ENCODE results near the gene PDIA5. TPM values are rescaled to one million over a fixed set of nuclear protein-coding genes. Genes with fewer than 3 reads are reported as not detected.

The PDIA5 gene
- total RNA-seq, 2 experiments from 2014 or later, result 17.8 to 23.2 TPM

DNA sequence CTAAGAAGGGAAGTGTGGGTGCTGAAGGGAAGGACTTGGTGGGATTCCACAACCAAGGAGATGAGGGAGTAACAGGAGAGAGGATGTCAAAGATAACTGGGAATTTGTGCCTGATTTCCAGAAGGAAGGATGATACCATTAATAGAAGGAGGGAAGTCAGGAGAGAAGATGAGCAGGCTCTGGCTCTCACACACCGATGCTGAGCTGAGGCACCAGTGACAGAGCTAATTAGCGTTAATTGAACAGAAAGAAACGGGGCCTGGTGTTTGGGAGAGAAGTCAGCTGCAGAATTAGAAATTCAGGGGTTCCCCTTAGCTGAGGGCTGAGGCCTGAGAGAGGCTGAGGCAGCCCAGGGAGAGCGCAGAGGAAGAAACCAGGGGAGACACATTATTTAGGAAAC lies 11.9 kb upstream of the PDIA5 start:
- Mint-ChIP-seq H3K27me3 (no peaks in the 10 kb centered on the region), H3K4me1 (no peaks in the 10 kb centered on the region), H3K27ac (no peak overlapping the region), H3K9me3 (no peaks in the 10 kb centered on the region), H3K4me3 (no peak overlapping the region), H3K36me3 (no peaks in the 10 kb centered on the region)
- no peak for DNase-seq

DNA sequence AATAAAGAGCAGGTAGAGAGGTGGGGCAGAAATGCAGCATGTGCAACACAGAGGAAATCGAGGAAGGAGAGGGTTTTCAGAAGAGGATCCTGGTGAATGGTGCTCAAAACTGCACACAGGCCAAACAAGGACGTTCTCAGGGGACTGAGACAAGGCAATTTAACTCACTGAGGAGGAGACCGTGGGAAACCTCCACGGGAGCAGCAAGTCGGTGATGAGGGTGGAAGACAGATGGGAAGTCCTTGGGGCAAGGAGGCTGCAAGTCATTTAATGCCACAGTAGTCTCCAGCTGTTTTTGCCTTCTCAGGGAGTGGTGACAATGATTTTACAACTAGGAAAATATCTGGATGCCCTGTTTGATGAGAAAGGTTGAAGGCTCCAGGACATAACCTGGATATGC lies 11.5 kb upstream of the PDIA5 start:
- no peaks in the 10 kb centered on the region for H3K4me1 Mint-ChIP-seq
- no peak for DNase-seq

DNA sequence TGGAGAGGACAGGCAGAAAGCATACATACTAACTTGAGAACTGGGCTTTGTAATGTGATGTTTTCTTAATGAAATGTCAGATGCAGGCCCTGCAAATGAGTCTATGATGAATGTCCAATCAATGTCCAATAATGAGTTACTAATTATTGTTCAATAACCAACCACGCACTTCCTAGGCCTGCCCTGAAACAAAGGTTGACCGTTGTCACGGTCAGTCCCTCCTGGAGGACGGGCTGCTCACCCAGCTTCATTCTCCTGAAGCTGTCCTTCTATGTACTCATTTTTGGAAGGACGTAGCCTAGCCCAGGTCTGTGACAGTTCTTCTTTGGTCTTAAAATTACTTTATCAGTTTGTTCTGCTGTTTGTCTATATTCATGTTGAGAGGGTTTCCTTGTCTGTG lies 8.3 kb upstream of the PDIA5 start:
- no peak for DNase-seq
- no peak overlapping the region for H3K27ac Mint-ChIP-seq
- no peaks in the 10 kb centered on the region for H3K36me3 Mint-ChIP-seq
- H3K4me3 Mint-ChIP-seq, result no peak overlapping the region
- H3K9me3 Mint-ChIP-seq, result no peaks in the 10 kb centered on the region
- no peaks in the 10 kb centered on the region for H3K4me1 Mint-ChIP-seq
- H3K27me3 Mint-ChIP-seq, result no peaks in the 10 kb centered on the region

More for the DNA sequence above, 11.5 kb upstream of the PDIA5 start:
- Mint-ChIP-seq H3K9me3 (no peaks in the 10 kb centered on the region), H3K27ac (no peak overlapping the region), H3K36me3 (no peaks in the 10 kb centered on the region), H3K27me3 (no peaks in the 10 kb centered on the region), H3K4me3 (no peak overlapping the region)

DNA sequence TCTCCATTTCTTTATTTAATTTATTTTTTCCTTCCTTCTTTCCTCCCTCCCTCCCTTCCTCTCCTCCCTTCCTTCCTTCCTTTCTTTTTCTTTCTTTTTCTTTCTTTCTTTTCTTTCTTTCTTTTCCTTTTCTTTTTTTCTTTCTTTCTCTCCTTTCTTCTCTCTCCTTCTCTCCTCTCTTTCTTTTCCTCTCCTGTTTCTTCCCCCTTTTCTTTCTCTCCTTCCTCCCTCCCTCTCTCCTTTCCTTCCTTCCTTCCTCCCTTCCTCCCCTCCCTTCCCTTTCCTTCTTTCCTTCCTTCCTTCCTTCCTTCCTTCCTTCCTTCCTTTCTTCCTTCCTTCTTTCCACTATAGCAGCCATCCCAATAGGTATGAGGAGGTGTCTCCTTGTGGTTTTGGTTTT lies 6.8 kb upstream of the PDIA5 start:
- H3K36me3 Mint-ChIP-seq, result no peaks in the 10 kb centered on the region
- no peak overlapping the region for H3K4me3 Mint-ChIP-seq
- H3K9me3 Mint-ChIP-seq, result no peaks in the 10 kb centered on the region
- no peak overlapping the region for H3K27ac Mint-ChIP-seq
- H3K4me1 Mint-ChIP-seq, result peaks cover 7% of the 10 kb centered on the region
- DNase-seq, result no peak
- peaks cover 7% of the 10 kb centered on the region for H3K27me3 Mint-ChIP-seq

GRCh38 chr3:123061856-123062255 lies 5.0 kb upstream of the PDIA5 start:
- Mint-ChIP-seq H3K27me3 (peaks cover 7% of the 10 kb centered on the region), H3K4me3 (no peak overlapping the region), H3K4me1 (peaks cover 13% of the 10 kb centered on the region), H3K9me3 (no peaks in the 10 kb centered on the region), H3K27ac (no peak overlapping the region), H3K36me3 (peaks cover 2% of the 10 kb centered on the region)
- DNase-seq, result no peak

DNA sequence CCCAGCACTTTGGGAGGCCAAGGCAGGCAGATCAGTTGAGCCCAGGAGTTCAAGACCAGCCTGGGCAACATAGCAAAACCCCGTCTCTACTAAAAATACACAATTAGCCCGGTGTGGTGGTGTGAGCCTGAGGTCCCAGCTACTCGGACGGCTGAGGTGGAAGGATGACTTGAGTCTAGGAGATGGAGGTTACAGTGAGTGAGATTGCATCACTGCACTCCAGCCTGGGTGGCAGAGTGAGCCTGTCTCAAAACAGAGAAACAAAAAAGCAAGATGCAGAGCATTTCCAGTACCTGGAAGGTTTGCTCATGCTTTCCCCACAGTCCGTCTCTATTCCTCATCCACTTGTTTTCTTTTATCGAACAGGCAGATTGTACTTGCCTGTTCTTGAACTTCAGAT lies 3.8 kb upstream of the PDIA5 start:
- H3K36me3 Mint-ChIP-seq, result peaks cover 5% of the 10 kb centered on the region
- no peak overlapping the region for H3K27ac Mint-ChIP-seq
- peaks cover 17% of the 10 kb centered on the region for H3K4me1 Mint-ChIP-seq
- no peaks in the 10 kb centered on the region for H3K9me3 Mint-ChIP-seq
- no peak overlapping the region for H3K4me3 Mint-ChIP-seq
- no peak for DNase-seq
- H3K27me3 Mint-ChIP-seq, result peaks cover 7% of the 10 kb centered on the region

DNA sequence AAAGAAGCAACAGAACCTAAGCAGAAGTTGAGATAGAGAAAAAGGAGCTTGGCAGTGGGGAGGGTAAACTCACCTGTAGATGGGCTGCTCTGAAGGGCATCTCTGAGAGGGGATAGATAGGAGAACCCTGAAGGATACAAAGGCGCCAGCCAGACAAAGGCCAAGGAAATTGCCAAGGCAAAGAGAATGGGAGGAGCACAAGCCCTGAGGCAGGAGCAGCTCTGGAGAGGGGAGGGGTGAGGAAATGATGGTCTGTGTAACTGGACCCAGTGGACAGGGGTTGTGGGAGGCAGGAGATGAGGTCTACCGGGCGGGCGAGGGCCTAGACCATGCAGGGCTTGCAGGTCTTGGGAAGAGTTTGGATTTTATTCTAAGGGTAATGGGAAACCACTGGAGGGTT lies 2.3 kb upstream of the PDIA5 start:
- peaks cover 29% of the 10 kb centered on the region for H3K4me1 Mint-ChIP-seq
- H3K9me3 Mint-ChIP-seq, result no peaks in the 10 kb centered on the region
- DNase-seq, result no peak
- H3K36me3 Mint-ChIP-seq, result peaks cover 5% of the 10 kb centered on the region
- H3K4me3 Mint-ChIP-seq, result no peak overlapping the region
- peaks cover 7% of the 10 kb centered on the region for H3K27me3 Mint-ChIP-seq
- no peak overlapping the region for H3K27ac Mint-ChIP-seq

DNA sequence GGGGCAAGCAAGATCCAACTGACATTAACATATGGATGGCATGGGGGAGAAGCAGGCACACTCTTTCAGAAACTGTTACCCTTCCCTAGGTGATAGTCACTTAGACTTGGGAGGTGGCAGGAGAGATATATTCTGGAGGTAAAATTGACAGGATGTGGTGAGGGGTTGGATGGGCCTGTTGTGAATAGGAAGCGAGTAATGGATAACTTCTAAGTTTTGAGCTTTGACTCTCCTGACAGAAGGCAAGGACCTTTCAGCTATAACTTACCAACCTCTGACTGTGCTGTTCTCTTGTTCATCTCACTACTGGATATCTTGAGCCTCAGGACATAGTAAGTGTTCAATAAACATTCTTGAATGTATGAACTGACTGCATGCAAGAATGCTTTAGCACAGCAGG lies 1.9 kb upstream of the PDIA5 start:
- no peak for DNase-seq
- peaks cover 29% of the 10 kb centered on the region for H3K4me1 Mint-ChIP-seq
- H3K27ac Mint-ChIP-seq, result no peak overlapping the region
- H3K36me3 Mint-ChIP-seq, result peaks cover 5% of the 10 kb centered on the region
- no peaks in the 10 kb centered on the region for H3K9me3 Mint-ChIP-seq
- no peak overlapping the region for H3K4me3 Mint-ChIP-seq
- peaks cover 7% of the 10 kb centered on the region for H3K27me3 Mint-ChIP-seq

GRCh38 chr3:123066599-123066895 lies 278 bp upstream of the PDIA5 start:
- no peak for DNase-seq
- Mint-ChIP-seq H3K4me3 (peak overlapping the region; percentile 86), H3K9me3 (no peaks in the 10 kb centered on the region), H3K27me3 (peaks cover 7% of the 10 kb centered on the region), H3K36me3 (peaks cover 5% of the 10 kb centered on the region), H3K4me1 (peaks cover 30% of the 10 kb centered on the region), H3K27ac (peak overlapping the region; percentile 54)

GRCh38 chr3:123067689-123068600 lies 1.1 kb downstream of the PDIA5 start:
- H3K27ac Mint-ChIP-seq, result peak overlapping the region; percentile 72

DNA sequence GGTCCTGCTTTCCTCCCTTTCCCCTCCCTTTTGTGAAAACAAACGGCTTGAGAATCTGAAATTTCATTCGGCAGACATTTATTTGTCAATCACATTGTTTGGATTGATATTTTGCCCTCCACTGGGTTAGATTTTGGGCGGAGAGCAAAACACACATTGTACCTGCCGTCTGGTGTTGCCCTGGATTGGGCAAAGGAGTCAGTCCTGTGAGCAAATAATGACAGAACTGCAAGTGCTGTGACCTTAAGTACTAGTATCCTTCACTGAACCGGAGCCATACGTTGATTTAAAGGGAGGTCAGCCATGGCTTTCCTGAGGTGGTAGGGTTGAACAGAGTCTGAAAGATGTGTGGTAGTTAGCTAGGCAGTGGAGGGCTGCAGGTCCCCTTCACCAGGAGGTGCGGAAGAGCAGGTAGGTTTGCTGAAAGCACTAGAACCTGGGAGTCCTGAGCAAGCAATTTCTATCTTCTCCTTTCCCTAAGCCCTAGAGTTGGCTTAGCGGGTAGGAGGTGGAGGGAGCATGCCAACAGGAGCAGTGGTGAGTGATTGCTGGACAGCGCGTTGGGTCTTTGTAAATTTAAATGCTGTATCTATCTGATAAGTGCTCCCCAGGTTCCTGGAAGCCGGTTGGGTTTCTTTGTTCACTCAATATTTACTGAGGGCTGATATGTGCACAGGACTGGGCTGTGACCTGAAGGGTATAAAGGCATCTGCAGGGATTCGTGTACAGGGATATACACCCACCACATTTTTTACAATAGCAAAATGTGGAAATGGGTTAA lies 2.0 kb downstream of the PDIA5 start:
- peaks cover 7% of the 10 kb centered on the region for H3K27me3 Mint-ChIP-seq
- H3K4me3 Mint-ChIP-seq, result peak overlapping the region; percentile 86
- H3K27ac Mint-ChIP-seq, result no peak overlapping the region
- peaks cover 39% of the 10 kb centered on the region for H3K4me1 Mint-ChIP-seq
- no peaks in the 10 kb centered on the region for H3K9me3 Mint-ChIP-seq
- peaks cover 5% of the 10 kb centered on the region for H3K36me3 Mint-ChIP-seq
- DNase-seq, result no peak

More at GRCh38 chr3:123067689-123068600, 1.1 kb downstream of the PDIA5 start:
- Mint-ChIP-seq H3K4me3 (peak overlapping the region; percentile 86), H3K4me1 (peaks cover 39% of the 10 kb centered on the region), H3K9me3 (no peaks in the 10 kb centered on the region), H3K36me3 (peaks cover 5% of the 10 kb centered on the region), H3K27me3 (peaks cover 7% of the 10 kb centered on the region)
- DNase-seq, result peak; percentile 43

GRCh38 chr3:123070510-123070909 lies 3.7 kb downstream of the PDIA5 start:
- H3K4me3 Mint-ChIP-seq, result no peak overlapping the region
- peaks cover 7% of the 10 kb centered on the region for H3K36me3 Mint-ChIP-seq
- no peak for DNase-seq
- H3K27me3 Mint-ChIP-seq, result no peaks in the 10 kb centered on the region
- H3K4me1 Mint-ChIP-seq, result peaks cover 36% of the 10 kb centered on the region
- no peak overlapping the region for H3K27ac Mint-ChIP-seq
- H3K9me3 Mint-ChIP-seq, result no peaks in the 10 kb centered on the region

GRCh38 chr3:123071146-123071545 lies 4.3 kb downstream of the PDIA5 start:
- H3K4me3 Mint-ChIP-seq, result no peak overlapping the region
- no peak overlapping the region for H3K27ac Mint-ChIP-seq
- no peaks in the 10 kb centered on the region for H3K9me3 Mint-ChIP-seq
- H3K4me1 Mint-ChIP-seq, result peaks cover 38% of the 10 kb centered on the region
- H3K36me3 Mint-ChIP-seq, result peaks cover 7% of the 10 kb centered on the region
- H3K27me3 Mint-ChIP-seq, result no peaks in the 10 kb centered on the region
- no peak for DNase-seq

GRCh38 chr3:123071581-123071980 lies 4.8 kb downstream of the PDIA5 start:
- Mint-ChIP-seq H3K4me1 (peaks cover 42% of the 10 kb centered on the region), H3K36me3 (peaks cover 7% of the 10 kb centered on the region), H3K27ac (no peak overlapping the region), H3K27me3 (no peaks in the 10 kb centered on the region), H3K9me3 (no peaks in the 10 kb centered on the region), H3K4me3 (no peak overlapping the region)
- DNase-seq, result no peak

DNA sequence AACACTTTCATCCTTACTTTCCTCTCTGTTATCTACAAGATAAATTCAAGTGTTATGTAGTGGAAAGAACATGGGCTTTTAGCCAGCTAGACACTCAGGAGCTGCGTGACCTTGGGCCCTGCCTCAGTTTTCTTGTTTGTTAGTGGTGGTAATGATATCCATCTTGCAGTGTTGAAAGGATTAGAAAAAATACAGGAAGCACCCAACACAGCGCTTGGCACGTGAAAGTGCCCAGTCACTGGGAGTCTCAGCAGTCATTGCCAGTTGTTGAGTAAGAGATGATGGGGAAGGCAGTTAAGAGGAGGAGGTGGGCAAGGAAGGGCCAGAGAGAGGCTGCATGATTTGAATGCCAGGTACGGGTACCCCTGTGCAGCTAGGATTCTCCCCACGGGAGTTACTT lies 5.3 kb downstream of the PDIA5 start:
- no peak for DNase-seq
- Mint-ChIP-seq H3K27ac (no peak overlapping the region), H3K4me1 (peaks cover 43% of the 10 kb centered on the region), H3K36me3 (peaks cover 5% of the 10 kb centered on the region), H3K27me3 (no peaks in the 10 kb centered on the region), H3K9me3 (no peaks in the 10 kb centered on the region), H3K4me3 (no peak overlapping the region)
